GM12878 (cell line): Measurements from ENCODE around the gene ID3. TPM values are rescaled to one million over a fixed set of nuclear protein-coding genes. Genes with fewer than 3 reads are reported as not detected.
A peak's percentile ranks its signal among the peaks of the same experiment; 100 is the strongest.

ENCODE experiments used
- ATF7 ChIP-seq: fragments of 450-650 bp; IDR thresholded peaks from 2 replicates; pipeline ENCODE4 v1.6.1; 2016; ENCODE audit warnings: low read depth, mild to moderate bottlenecking
- BACH1 ChIP-seq: fragments of 450-650 bp; IDR thresholded peaks from 2 replicates; pipeline ENCODE4 v1.6.1; 2017; ENCODE audit warnings: mild to moderate bottlenecking, borderline replicate concordance
- E2F8 ChIP-seq: fragments of 450-650 bp; IDR thresholded peaks from 2 replicates; pipeline ENCODE4 v1.6.1; 2018; ENCODE audit warnings: mild to moderate bottlenecking, low read depth, moderate library complexity; ENCODE audit not compliant: partially characterized antibody
- FOS ChIP-seq: IDR thresholded peaks from 3 replicates; pipeline ENCODE4 v1.6.1; 2011; ENCODE audit warnings: borderline replicate concordance; ENCODE audit not compliant: insufficient read length; ENCODE audit errors: extremely low read depth
- FOXM1 ChIP-seq: IDR thresholded peaks from 2 replicates; pipeline ENCODE4 v1.6.1; 2012; ENCODE audit warnings: low read depth, mild to moderate bottlenecking, inconsistent platforms, low read length, moderate library complexity
- HDAC6 ChIP-seq: fragments of 200-600 bp; sonication (generic); IDR thresholded peaks from one replicate; pipeline ENCODE4 v1.8.0; 2017; ENCODE audit warnings: antibody characterized with exemption; ENCODE audit not compliant: unreplicated experiment
- JUND ChIP-seq: IDR thresholded peaks from 2 replicates; pipeline ENCODE4 v1.6.1; 2012; ENCODE audit warnings: low read depth, mild to moderate bottlenecking, low read length, improper control_type of control experiment, moderate library complexity
- MYC ChIP-seq: IDR thresholded peaks from 2 replicates; pipeline ENCODE4 v1.6.1; 2011; ENCODE audit warnings: mild to moderate bottlenecking, low read length, moderate library complexity, inconsistent platforms; ENCODE audit not compliant: insufficient read depth, insufficient replicate concordance, insufficient read length, severe bottlenecking
- RCOR1 ChIP-seq: conservative IDR thresholded peaks from 2 replicates; pipeline ENCODE4 v1.6.1; 2012; ENCODE audit warnings: low read depth, low read length, improper control_type of control experiment
- SP1 ChIP-seq: IDR thresholded peaks from one replicate; pipeline ENCODE4 v1.6.1; 2011; ENCODE audit warnings: low read depth, low read length
- SREBF1 ChIP-seq: IDR thresholded peaks from 2 replicates; pipeline ENCODE4 v1.6.1; 2012; ENCODE audit warnings: mild to moderate bottlenecking, low read length
- USF2 ChIP-seq: IDR thresholded peaks from 2 replicates; pipeline ENCODE4 v1.6.1; 2011; ENCODE audit warnings: low read depth, low read length, improper control_type of control experiment, borderline replicate concordance
- ZBTB33 ChIP-seq: fragments of 450-650 bp; IDR thresholded peaks from 2 replicates; pipeline ENCODE4 v1.6.1; 2017; ENCODE audit warnings: mild to moderate bottlenecking
- ZNF384 ChIP-seq: IDR thresholded peaks from 2 replicates; pipeline ENCODE4 v1.6.1; 2012; ENCODE audit warnings: low read depth, mild to moderate bottlenecking, low read length, improper control_type of control experiment, borderline replicate concordance
- polyA plus RNA-seq, 11 experiments: library from polyadenylated mRNA; depleted of rRNA in 4 of 11; unstranded in 6 of 11; stranded (reverse) in 5 of 11; fragments of >200 nt; fragmentation: Nextera tagmentation in 4 of 11; fragmentation: Illumina TruSeq in 1 of 11; extraction: Ambion mirVana in 4 of 11; extraction: Trizol in 1 of 11; gene quantifications; 1 replicate in 1 of 11; 2 replicates in 10 of 11; pipeline versions ENCODE4 v1.2.1 to v1.2.3, GENCODE V29; 2011 to 2016; ENCODE audit warnings: inconsistent platforms in 2 of 11, missing spikeins in 2 of 11, low read depth in 1 of 11
- total RNA-seq, 4 experiments: library from RNA; depleted of rRNA in 3 of 4; stranded (reverse); fragments of >200 nt in 3 of 4; fragmentation: Illumina TruSeq in 1 of 4; extraction: Trizol in 1 of 4; gene quantifications; 2 replicates each; pipeline versions ENCODE4 v1.2.1 to v1.2.3, GENCODE V29; 2013 to 2021
- TF ChIP-seq, protein P1 (sequence below): IDR thresholded peaks from 2 replicates; pipeline ENCODE4 v1.6.1; 2012; ENCODE audit warnings: low read depth, low read length, improper control_type of control experiment
- TF ChIP-seq, protein P2 (sequence below): IDR thresholded peaks from 2 replicates; pipeline ENCODE4 v1.6.1; 2011; ENCODE audit warnings: low read depth, mild to moderate bottlenecking, low read length, moderate library complexity, borderline replicate concordance; ENCODE audit errors: extremely low read depth
- TF ChIP-seq, protein P3 (sequence below): fragments of 150-350 bp; IDR thresholded peaks from 2 replicates; pipeline ENCODE4 v1.6.1; 2016; ENCODE audit warnings: low read depth, low read length

Gene ID3
- total and polyA plus RNA-seq, 10 of the 15 experiments (the other 5 are each of a cell fraction or from before 2014, with no cell fraction given) = 42.7 to 475 (median 207) TPM

DNA sequence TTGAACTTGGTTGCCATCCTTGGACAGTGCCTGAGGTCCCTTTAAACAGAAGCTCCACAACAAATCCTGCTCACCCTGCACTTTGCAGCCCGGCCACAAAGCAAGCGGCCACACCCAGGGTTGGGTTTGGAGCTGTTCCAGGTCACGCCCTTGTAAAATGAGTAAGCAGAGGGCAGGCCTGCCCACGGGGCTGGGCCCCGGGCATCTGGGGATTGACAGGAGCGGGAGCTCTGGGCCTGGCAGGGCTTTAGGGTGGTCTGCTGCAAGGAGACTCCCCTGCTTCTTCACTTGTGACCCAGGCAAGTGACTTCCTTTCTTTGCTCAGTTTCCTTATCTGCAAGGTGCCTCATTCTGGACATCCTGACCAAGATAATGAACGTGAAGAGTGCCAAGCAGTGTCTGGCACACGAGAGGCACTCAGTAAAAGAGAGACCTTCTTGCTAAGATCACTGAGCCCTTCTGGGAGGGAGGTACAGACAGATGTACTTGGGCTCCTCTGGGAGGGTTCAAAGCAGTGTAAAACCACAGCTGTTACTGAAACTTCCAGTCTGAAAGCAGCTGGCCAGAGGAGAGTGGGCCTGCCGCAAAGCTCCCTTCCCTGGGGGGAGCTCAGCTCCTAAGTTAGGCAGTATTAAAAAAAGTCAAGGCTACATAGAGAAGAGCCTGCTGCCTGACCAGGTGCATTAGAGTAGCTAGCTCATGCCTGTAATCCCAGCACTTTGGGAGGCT, 30.9 kb downstream of the ID3 start (continued):
- TF ChIP-seq RCOR1 (no peak), MYC (no peak), SREBF1 (no peak), BACH1 (no peak), ATF7 (no peak), E2F8 (no peak), FOXM1 (peak; percentile 37; the same call in 1 of the 2 replicates), USF2 (no peak), JUND (no peak), FOS (no peak), SP1 (no peak), HDAC6 (no peak), ZNF384 (no peak), ZBTB33 (no peak)
- TF ChIP-seq, protein P1, sequence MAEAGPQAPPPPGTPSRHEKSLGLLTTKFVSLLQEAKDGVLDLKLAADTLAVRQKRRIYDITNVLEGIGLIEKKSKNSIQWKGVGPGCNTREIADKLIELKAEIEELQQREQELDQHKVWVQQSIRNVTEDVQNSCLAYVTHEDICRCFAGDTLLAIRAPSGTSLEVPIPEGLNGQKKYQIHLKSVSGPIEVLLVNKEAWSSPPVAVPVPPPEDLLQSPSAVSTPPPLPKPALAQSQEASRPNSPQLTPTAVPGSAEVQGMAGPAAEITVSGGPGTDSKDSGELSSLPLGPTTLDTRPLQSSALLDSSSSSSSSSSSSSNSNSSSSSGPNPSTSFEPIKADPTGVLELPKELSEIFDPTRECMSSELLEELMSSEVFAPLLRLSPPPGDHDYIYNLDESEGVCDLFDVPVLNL = no peak
- TF ChIP-seq, protein P2, sequence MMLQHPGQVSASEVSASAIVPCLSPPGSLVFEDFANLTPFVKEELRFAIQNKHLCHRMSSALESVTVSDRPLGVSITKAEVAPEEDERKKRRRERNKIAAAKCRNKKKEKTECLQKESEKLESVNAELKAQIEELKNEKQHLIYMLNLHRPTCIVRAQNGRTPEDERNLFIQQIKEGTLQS = no peak
- TF ChIP-seq, protein P3, sequence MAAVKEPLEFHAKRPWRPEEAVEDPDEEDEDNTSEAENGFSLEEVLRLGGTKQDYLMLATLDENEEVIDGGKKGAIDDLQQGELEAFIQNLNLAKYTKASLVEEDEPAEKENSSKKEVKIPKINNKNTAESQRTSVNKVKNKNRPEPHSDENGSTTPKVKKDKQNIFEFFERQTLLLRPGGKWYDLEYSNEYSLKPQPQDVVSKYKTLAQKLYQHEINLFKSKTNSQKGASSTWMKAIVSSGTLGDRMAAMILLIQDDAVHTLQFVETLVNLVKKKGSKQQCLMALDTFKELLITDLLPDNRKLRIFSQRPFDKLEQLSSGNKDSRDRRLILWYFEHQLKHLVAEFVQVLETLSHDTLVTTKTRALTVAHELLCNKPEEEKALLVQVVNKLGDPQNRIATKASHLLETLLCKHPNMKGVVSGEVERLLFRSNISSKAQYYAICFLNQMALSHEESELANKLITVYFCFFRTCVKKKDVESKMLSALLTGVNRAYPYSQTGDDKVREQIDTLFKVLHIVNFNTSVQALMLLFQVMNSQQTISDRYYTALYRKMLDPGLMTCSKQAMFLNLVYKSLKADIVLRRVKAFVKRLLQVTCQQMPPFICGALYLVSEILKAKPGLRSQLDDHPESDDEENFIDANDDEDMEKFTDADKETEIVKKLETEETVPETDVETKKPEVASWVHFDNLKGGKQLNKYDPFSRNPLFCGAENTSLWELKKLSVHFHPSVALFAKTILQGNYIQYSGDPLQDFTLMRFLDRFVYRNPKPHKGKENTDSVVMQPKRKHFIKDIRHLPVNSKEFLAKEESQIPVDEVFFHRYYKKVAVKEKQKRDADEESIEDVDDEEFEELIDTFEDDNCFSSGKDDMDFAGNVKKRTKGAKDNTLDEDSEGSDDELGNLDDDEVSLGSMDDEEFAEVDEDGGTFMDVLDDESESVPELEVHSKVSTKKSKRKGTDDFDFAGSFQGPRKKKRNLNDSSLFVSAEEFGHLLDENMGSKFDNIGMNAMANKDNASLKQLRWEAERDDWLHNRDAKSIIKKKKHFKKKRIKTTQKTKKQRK = no peak
